ENCODE measurements around the gene RINL.

RINL gene

DNA sequence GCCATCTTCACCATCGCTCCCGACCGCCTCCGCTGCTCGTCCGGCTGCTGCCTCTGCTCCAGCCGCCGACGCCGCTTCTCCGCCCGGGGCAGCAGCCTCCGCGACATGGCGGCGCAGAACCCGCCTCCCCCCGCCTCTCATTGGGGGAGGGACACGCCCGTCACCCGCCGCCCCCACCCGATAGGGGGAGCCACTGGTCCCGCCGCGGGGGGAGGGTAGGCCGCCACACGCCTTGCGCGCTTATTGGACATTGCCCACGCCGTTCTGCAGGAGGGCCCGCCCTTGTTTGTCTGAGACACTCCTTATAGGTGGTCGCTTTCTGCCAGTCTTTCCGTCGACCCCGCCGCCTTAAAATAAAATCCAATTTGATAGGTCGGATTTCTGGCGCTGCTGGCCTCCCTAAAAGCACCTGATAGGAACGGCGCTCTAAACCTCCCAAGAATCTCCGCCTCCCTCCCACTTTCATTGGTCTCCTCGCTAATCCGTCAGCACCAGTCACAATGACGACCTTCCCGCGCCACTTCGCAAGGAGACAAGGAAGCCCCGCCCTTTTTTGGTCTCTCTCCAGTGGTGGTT lies 28.1 kb downstream of the RINL start, which contains the start of gene HNRNPL:
TSS of gene HNRNPL (minus strand) at position 127 of the 576 bp plus-strand sequence. CDS start at position 107, 20 bp downstream.
- TF ChIP-seq, protein P1, sequence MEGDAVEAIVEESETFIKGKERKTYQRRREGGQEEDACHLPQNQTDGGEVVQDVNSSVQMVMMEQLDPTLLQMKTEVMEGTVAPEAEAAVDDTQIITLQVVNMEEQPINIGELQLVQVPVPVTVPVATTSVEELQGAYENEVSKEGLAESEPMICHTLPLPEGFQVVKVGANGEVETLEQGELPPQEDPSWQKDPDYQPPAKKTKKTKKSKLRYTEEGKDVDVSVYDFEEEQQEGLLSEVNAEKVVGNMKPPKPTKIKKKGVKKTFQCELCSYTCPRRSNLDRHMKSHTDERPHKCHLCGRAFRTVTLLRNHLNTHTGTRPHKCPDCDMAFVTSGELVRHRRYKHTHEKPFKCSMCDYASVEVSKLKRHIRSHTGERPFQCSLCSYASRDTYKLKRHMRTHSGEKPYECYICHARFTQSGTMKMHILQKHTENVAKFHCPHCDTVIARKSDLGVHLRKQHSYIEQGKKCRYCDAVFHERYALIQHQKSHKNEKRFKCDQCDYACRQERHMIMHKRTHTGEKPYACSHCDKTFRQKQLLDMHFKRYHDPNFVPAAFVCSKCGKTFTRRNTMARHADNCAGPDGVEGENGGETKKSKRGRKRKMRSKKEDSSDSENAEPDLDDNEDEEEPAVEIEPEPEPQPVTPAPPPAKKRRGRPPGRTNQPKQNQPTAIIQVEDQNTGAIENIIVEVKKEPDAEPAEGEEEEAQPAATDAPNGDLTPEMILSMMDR (IDR thresholded peaks at IDR 0.05) = peak; percentile 12
- Mint-ChIP-seq H3K27me3 (ENCODE audit: low read depth, poor library complexity) (peaks cover 4% of the 10 kb centered on the region), H3K27ac (peak within 1 kb of the TSS; percentile 99), H3K36me3 (ENCODE audit: low read depth) (peaks cover 38% of the 10 kb centered on the region), H3K9me3 (peaks cover 13% of the 10 kb centered on the region), H3K4me1 (peaks cover 59% of the 10 kb centered on the region), H3K4me3 (peak within 1 kb of the TSS; percentile 94)
- peak; percentile 99 for DNase-seq

DNA sequence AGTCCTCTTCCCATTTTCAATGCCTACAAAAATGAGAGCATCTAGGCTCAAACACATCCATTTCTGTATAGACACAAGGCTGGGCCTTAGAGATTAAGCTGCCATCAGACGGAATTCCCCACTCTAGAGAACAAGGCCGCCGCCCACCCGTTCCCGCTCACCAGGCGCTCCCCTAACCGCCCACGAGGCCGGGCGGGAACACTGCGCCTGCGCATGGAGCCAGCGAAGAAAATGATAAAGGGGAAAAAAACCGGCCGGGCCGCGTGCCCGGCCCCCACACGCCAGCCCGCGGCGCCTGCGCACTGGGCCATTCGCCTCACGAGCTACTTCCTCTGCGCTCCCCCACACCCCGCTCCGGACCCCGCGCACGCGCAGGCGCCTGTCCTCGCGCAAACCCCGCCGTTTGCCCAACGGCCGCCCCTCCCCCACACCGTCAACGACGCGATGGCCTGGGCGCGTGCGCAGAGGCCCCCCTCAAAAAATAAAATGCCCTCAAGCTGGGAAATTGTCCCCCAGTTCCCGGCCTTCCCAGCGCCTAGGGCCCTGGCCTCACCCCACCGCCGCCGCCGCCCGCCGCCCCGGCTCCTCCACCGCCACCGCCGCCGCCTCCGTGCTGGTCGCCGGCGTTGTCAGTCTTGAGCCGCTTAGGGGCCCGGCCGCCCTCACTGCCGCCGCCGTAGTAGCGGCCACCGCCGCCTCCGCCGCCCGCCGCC lies 28.8 kb downstream of the RINL start:
- H3K4me3 Mint-ChIP-seq = peak overlapping the region; percentile 94
- peaks cover 4% of the 10 kb centered on the region for H3K27me3 Mint-ChIP-seq (ENCODE audit: low read depth, poor library complexity)
- peaks cover 11% of the 10 kb centered on the region for H3K9me3 Mint-ChIP-seq
- H3K36me3 Mint-ChIP-seq (ENCODE audit: low read depth) = peaks cover 44% of the 10 kb centered on the region
- peaks cover 61% of the 10 kb centered on the region for H3K4me1 Mint-ChIP-seq
- peak; percentile 98 for DNase-seq
- peak overlapping the region; percentile 99 for H3K27ac Mint-ChIP-seq
- TF ChIP-seq, protein P1 (IDR thresholded peaks at IDR 0.05) = no peak

DNA sequence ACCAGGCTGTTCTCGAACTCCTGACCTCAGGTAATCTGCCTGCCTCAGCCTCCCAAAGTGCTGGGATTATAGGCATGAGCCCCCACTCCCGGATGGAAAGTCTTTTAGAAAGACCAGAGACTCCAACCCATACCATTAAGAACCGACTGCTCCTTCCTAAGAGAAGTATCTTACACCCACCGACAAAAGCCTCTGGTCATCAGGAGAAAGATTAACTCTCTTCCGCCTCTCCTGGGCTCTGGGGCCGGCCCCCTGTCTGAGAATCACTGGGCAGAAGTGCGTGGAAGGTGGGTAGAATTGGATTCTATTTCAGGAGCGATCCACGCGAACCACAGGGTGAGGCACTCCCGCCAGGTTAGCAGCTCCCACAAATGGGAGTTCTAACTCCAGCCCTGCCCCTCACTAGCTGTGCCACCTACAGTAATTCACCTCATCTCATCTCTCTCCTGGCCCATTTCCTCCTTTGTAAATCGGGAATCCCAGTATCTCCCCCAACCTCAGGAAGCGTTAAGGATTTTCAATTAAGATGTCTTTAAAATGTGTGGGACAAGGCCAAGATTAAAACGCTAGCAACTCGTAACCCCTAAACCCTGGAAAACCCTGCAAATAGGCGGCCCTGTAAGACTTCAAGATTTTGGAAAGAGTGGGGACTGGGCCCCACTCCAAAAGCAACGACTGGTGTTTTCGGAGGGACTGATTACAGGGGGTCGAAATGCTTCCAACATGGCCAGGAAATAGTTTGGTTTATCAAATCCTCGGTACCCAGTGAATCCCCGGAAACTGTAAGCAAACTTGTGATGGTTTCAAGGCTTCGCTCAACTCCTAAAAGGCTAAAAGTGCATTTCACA lies 29.6 kb downstream of the RINL start:
- H3K4me1 Mint-ChIP-seq = peaks cover 68% of the 10 kb centered on the region
- DNase-seq = no peak

GRCh38 chr19:38846097-38846496 lies 32.0 kb downstream of the RINL start:
- Mint-ChIP-seq H3K27ac (peak overlapping the region; percentile 79), H3K4me1 (peaks cover 61% of the 10 kb centered on the region), H3K27me3 (ENCODE audit: low read depth, poor library complexity) (peaks cover 4% of the 10 kb centered on the region), H3K9me3 (no peaks in the 10 kb centered on the region), H3K4me3 (no peak overlapping the region), H3K36me3 (ENCODE audit: low read depth) (peaks cover 76% of the 10 kb centered on the region)
- TF ChIP-seq, protein P1 (IDR thresholded peaks at IDR 0.05) = no peak
- no peak for DNase-seq

More for the DNA sequence above, 29.6 kb downstream of the RINL start:
- H3K4me3 Mint-ChIP-seq = peak overlapping the region; percentile 94
- H3K9me3 Mint-ChIP-seq = peaks cover 6% of the 10 kb centered on the region
- peak overlapping the region; percentile 98 for H3K27ac Mint-ChIP-seq
- TF ChIP-seq, protein P1 (IDR thresholded peaks at IDR 0.05) = no peak
- H3K36me3 Mint-ChIP-seq (ENCODE audit: low read depth) = peaks cover 52% of the 10 kb centered on the region
- peaks cover 4% of the 10 kb centered on the region for H3K27me3 Mint-ChIP-seq (ENCODE audit: low read depth, poor library complexity)

GRCh38 chr19:38845374-38846024 lies 32.6 kb downstream of the RINL start:
- Mint-ChIP-seq H3K9me3 (no peaks in the 10 kb centered on the region), H3K27ac (peak overlapping the region; percentile 79), H3K4me3 (no peak overlapping the region), H3K27me3 (ENCODE audit: low read depth, poor library complexity) (peaks cover 8% of the 10 kb centered on the region), H3K36me3 (ENCODE audit: low read depth) (peaks cover 82% of the 10 kb centered on the region), H3K4me1 (peaks cover 55% of the 10 kb centered on the region)
- DNase-seq = no peak
- TF ChIP-seq, protein P1 (IDR thresholded peaks at IDR 0.05) = no peak
